NCI-H2171 treated with DMSO at 0.1 percent for 48 hours (cell line): Measurements from ENCODE around the gene CAMTA1.

Source experiments
- DNase-seq: peaks from one replicate; lab custom pipeline; 2025; lab: John Stamatoyannopoulos, UW

Gene CAMTA1

GRCh38 chr1:7640920-7641585 is 855.8 kb downstream of the CAMTA1 start:
- DNase-seq, result no peak

- no peak for DNase-seq
These were observed 856.5 kb downstream of the CAMTA1 start for GRCh38 chr1:7641587-7642417.

- no peak for DNase-seq
These were observed 857.1 kb downstream of the CAMTA1 start for GRCh38 chr1:7642418-7642704.

GRCh38 chr1:7642781-7643529 is 857.7 kb downstream of the CAMTA1 start:
- DNase-seq, result no peak

- no peak for DNase-seq
These were observed 858.3 kb downstream of the CAMTA1 start for GRCh38 chr1:7643530-7643929.

GRCh38 chr1:7644086-7644485 is 858.8 kb downstream of the CAMTA1 start:
- no peak for DNase-seq

GRCh38 chr1:7644961-7645750 is 859.9 kb downstream of the CAMTA1 start:
- DNase-seq, result peak; percentile 44

- no peak for DNase-seq
These were observed 860.4 kb downstream of the CAMTA1 start for GRCh38 chr1:7645751-7646048.

GRCh38 chr1:7646164-7646563 is 860.9 kb downstream of the CAMTA1 start:
- DNase-seq, result no peak

GRCh38 chr1:7646981-7647901 is 862.0 kb downstream of the CAMTA1 start:
- DNase-seq, result peak; percentile 68

- DNase-seq, result peak; percentile 36
These were observed 863.6 kb downstream of the CAMTA1 start for GRCh38 chr1:7648761-7649384.

- DNase-seq, result no peak
These were observed 865.5 kb downstream of the CAMTA1 start for GRCh38 chr1:7650801-7651200.

- no peak for DNase-seq
These were observed 865.9 kb downstream of the CAMTA1 start for GRCh38 chr1:7651203-7651602.

- no peak for DNase-seq
These were observed 866.8 kb downstream of the CAMTA1 start for GRCh38 chr1:7652061-7652460.

- DNase-seq, result no peak
These were observed 867.4 kb downstream of the CAMTA1 start for GRCh38 chr1:7652515-7653098.

- no peak for DNase-seq
These were observed 869.5 kb downstream of the CAMTA1 start for GRCh38 chr1:7654725-7655124.

- DNase-seq, result no peak
These were observed 870.1 kb downstream of the CAMTA1 start for GRCh38 chr1:7655354-7655753.

- DNase-seq, result no peak
These were observed 871.4 kb downstream of the CAMTA1 start for GRCh38 chr1:7656557-7657215.

GRCh38 chr1:7657287-7658016 is 872.2 kb downstream of the CAMTA1 start:
- DNase-seq, result no peak
